Upper lobe of left lung (tissue), 4 donors: ENCODE data around the gene MAU2.

ENCODE experiments used
- POLR2A ChIP-seq, 4 donors: fragments of 450-650 bp; IDR thresholded peaks; one replicate each; pipeline ENCODE4 v1.5.1; 2016 to 2017; ENCODE audit warnings: antibody characterized with exemption in 4 of 4, mild to moderate bottlenecking in 2 of 4
- POLR2AphosphoS5 ChIP-seq, 2 donors: sonication (generic); formaldehyde crosslinking; IDR thresholded peaks; one replicate each; pipeline ENCODE4 v1.5.1; 2017; ENCODE audit warnings: antibody characterized with exemption in 2 of 2
- TF ChIP-seq, protein P1 (sequence below), 6 experiments: fragments of 450-650 bp in 4 of 6; fragments of 200-600 bp in 2 of 6; sonication (generic) in 2 of 6; IDR thresholded peaks; one replicate each; pipeline ENCODE4 v1.5.1; 2016 to 2019; ENCODE audit warnings: antibody characterized with exemption in 6 of 6

- no peak for TF ChIP-seq POLR2AphosphoS5 (IDR thresholded peaks at IDR 0.05)
- TF ChIP-seq, protein P1, sequence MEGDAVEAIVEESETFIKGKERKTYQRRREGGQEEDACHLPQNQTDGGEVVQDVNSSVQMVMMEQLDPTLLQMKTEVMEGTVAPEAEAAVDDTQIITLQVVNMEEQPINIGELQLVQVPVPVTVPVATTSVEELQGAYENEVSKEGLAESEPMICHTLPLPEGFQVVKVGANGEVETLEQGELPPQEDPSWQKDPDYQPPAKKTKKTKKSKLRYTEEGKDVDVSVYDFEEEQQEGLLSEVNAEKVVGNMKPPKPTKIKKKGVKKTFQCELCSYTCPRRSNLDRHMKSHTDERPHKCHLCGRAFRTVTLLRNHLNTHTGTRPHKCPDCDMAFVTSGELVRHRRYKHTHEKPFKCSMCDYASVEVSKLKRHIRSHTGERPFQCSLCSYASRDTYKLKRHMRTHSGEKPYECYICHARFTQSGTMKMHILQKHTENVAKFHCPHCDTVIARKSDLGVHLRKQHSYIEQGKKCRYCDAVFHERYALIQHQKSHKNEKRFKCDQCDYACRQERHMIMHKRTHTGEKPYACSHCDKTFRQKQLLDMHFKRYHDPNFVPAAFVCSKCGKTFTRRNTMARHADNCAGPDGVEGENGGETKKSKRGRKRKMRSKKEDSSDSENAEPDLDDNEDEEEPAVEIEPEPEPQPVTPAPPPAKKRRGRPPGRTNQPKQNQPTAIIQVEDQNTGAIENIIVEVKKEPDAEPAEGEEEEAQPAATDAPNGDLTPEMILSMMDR (IDR thresholded peaks at IDR 0.05) = no peak
- TF ChIP-seq POLR2A (IDR thresholded peaks at IDR 0.05) = no peak
Measured at GRCh38 chr19:19305696-19306095, 14.9 kb upstream of the MAU2 start.
